Measurements from ENCODE around the gene RBM17. TPM values are rescaled to one million over a fixed set of nuclear protein-coding genes. Genes with fewer than 3 reads are reported as not detected.
"Not testable (repeated sequence)": the region's sequence is repeated elsewhere in the genome, so short reads cannot be mapped to it uniquely, and the experiment has no call there.

The RBM17 gene
- total RNA-seq, 4 donors from 2014 or later = 64.4 to 163 (median 146) TPM

GRCh38 chr10:6163364-6164270, 74.8 kb downstream of the RBM17 start:
- Histone ChIP-seq H3K4me1 (peaks cover 0 to 7% of the 10 kb centered on the region in 2 donors), H3K27me3 (no peaks in the 10 kb centered on the region), H3K4me3 (peak overlapping the region; percentile 63 to 84), H3K27ac (peak overlapping the region; percentile 90 to 92), H3K36me3 (no peaks in the 10 kb centered on the region), H3K9me3 (no peaks in the 10 kb centered on the region)
- DNase-seq = peak; percentile 82 to 92
- TF ChIP-seq CTCF (IDR thresholded peaks at IDR 0.05) (peak in 2 of 4 experiments; percentile 26 to 34), POLR2A (IDR thresholded peaks at IDR 0.05) (peak; percentile 14 to 79)
- intact Hi-C loops (cut with DNase I; ENCODE audit: low total_unique reads) = no loop called here

GRCh38 chr10:6164271-6165095, 75.6 kb downstream of the RBM17 start:
- H3K4me1 ChIP-seq = peaks cover 0 to 7% of the 10 kb centered on the region in 2 donors
- intact Hi-C loops (cut with DNase I; ENCODE audit: low total_unique reads) = no loop called here
- peak overlapping the region; percentile 90 to 92 for H3K27ac ChIP-seq
- H3K9me3 ChIP-seq = no peaks in the 10 kb centered on the region
- no peak for TF ChIP-seq POLR2A (IDR thresholded peaks at IDR 0.05)
- TF ChIP-seq CTCF (IDR thresholded peaks at IDR 0.05) = no peak
- no peaks in the 10 kb centered on the region for H3K27me3 ChIP-seq
- H3K4me3 ChIP-seq = peak overlapping the region; percentile 63 to 84
- no peaks in the 10 kb centered on the region for H3K36me3 ChIP-seq
- no peak for DNase-seq

GRCh38 chr10:6165221-6165725, 76.4 kb downstream of the RBM17 start:
- no peak overlapping the region for H3K4me3 ChIP-seq
- TF ChIP-seq POLR2A (IDR thresholded peaks at IDR 0.05) (no peak), CTCF (IDR thresholded peaks at IDR 0.05) (no peak)
- no peak overlapping the region for H3K27ac ChIP-seq
- H3K36me3 ChIP-seq = no peaks in the 10 kb centered on the region
- peaks cover 0 to 7% of the 10 kb centered on the region in 2 donors for H3K4me1 ChIP-seq
- intact Hi-C loops (cut with DNase I; ENCODE audit: low total_unique reads) = no loop called here
- no peak for DNase-seq
- no peaks in the 10 kb centered on the region for H3K27me3 ChIP-seq
- no peaks in the 10 kb centered on the region for H3K9me3 ChIP-seq

- H3K27ac ChIP-seq; intact Hi-C loops (cut with DNase I; ENCODE audit: low total_unique reads); H3K4me3 ChIP-seq; H3K36me3 ChIP-seq; H3K27me3 ChIP-seq; H3K4me1 ChIP-seq; DNase-seq; H3K9me3 ChIP-seq: not testable (repeated sequence)
Measured at GRCh38 chr10:6165933-6166332, 77.1 kb downstream of the RBM17 start.

Small RNAs within 50 kb of the gene (microRNA-seq; reads per million reads assigned to microRNA genes)
- gene MIR3155A (ENCODE audit: borderline microRNAs expressed, borderline replicate concordance) (not detected), gene MIR3155B (ENCODE audit: borderline microRNAs expressed, borderline replicate concordance) (not detected)

Small RNAs within 50 kb of the gene (small RNA-seq; reads per million reads assigned to genes)
- gene MIR3155A = not detected

Other genes with a start within 250 kb of the RBM17 start
- 10 to 100 TPM; 11.9 to 28.4 (median 17.8) TPM for gene ANKRD16, start 199.1 kb upstream of the RBM17 start, total RNA-seq
- gene FBH1, start 198.8 kb upstream of the RBM17 start, total RNA-seq = 100 to 1,000 TPM in 2 of 4 donors, 10 to 100 TPM in 2; 55.0 to 119 (median 85.8) TPM
- gene IL15RA, start 111.5 kb upstream of the RBM17 start, total RNA-seq = 10 to 100 TPM in 3 of 4 donors, 1 to 10 TPM in 1; 1.6 to 42.5 (median 31.9) TPM
- under 1 TPM in 2 of 4 donors, not detected in 2; 0.15 to 0.28 TPM for gene IL2RA, start 26.7 kb upstream of the RBM17 start, total RNA-seq
- 10 to 100 TPM in 3 of 4 donors, 1 to 10 TPM in 1; 7.4 to 54.5 (median 14.7) TPM for gene PFKFB3, start 113.9 kb downstream of the RBM17 start, total RNA-seq